C4-2B (cell line): Measurements from ENCODE around the gene VIPR1.
A peak's percentile ranks its signal among the peaks of the same experiment; 100 is the strongest.

Experiments used
- H3K27ac ChIP-seq: fragments of 450-650 bp; 2 replicates; pipeline ENCODE4 v1.5.1; 2017
- ZFX ChIP-seq: fragments of 450-650 bp; IDR thresholded peaks from 2 replicates; pipeline ENCODE4 v1.6.1; 2017
- TF ChIP-seq, protein P1 (sequence below): fragments of 450-650 bp; conservative IDR thresholded peaks from 2 replicates; pipeline ENCODE4 v1.5.1; 2017; ENCODE audit warnings: mild to moderate bottlenecking

The VIPR1 gene

DNA sequence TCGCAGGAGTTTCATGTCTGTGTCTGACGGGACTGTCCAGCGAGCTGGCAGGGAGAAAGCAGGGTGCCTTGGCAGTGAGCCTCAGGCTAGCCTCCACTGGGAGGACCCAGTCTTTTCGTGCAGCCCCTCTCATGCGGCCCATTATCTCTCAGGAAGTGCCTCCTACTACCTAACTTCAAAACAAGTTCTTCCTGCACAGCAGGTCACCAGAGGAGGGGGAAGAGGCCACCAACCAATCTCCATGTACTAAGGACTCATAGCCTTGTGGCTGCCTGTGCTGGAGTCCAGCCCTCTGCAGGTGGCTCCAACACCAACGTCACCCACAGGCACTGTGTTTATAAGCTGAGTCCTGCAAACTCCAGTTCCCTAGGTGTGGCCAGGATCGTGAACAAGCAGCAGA is 4.8 kb downstream of the VIPR1 start:
- peak overlapping the region; percentile 66 for H3K27ac ChIP-seq
- TF ChIP-seq ZFX: no peak
- TF ChIP-seq, protein P1, sequence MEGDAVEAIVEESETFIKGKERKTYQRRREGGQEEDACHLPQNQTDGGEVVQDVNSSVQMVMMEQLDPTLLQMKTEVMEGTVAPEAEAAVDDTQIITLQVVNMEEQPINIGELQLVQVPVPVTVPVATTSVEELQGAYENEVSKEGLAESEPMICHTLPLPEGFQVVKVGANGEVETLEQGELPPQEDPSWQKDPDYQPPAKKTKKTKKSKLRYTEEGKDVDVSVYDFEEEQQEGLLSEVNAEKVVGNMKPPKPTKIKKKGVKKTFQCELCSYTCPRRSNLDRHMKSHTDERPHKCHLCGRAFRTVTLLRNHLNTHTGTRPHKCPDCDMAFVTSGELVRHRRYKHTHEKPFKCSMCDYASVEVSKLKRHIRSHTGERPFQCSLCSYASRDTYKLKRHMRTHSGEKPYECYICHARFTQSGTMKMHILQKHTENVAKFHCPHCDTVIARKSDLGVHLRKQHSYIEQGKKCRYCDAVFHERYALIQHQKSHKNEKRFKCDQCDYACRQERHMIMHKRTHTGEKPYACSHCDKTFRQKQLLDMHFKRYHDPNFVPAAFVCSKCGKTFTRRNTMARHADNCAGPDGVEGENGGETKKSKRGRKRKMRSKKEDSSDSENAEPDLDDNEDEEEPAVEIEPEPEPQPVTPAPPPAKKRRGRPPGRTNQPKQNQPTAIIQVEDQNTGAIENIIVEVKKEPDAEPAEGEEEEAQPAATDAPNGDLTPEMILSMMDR: no peak

DNA sequence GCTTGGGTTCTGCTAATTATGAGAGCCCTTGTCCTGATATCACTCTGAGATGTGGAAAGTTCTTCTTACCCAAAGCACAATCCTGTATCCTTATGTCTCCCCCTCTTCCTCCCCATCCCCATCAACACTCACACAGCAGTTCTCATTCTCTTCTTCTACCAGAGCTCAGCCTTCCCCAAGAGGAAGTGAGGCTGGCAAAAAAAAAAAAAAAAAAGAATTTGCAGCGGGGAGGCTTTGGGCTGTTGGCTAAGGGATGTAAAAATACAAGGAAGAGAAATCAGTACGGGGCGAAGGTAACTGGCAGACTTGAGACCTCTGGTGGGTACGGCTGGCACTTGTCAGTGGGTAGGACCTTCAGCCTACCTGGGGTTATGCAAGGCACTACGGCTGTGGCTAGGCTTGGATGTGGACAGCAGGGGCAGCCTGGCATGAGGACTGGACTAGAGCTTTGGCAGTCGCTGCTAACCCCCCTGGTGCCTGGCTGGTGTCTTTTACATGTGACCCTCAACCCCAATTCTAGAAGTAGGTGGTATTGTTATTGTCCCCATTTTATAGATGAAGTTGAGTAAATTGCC is 5.4 kb downstream of the VIPR1 start:
- TF ChIP-seq, protein P1: no peak
- TF ChIP-seq ZFX: no peak
- peak overlapping the region; percentile 66 for H3K27ac ChIP-seq

DNA sequence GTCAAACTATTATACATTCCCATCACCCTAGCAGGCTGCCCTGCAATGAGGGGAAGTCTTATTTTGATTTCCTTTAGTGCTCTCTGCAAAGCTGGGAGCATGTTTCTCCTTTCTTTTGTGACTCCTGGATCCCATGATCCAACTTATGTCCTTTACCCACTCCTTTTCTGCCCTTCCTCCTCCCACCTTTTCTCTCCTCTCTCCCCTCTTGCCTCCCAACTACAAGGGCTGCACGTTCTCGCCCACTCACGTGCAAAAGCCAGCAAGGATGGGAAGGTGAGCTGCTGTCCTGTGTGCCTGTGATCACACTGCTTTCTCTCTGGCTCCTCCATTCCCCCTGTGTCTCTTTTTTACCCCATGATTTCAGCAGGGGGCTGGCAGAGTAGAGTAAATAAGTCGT is 6.1 kb downstream of the VIPR1 start:
- TF ChIP-seq ZFX: no peak
- TF ChIP-seq, protein P1: no peak
- H3K27ac ChIP-seq: no peak overlapping the region

DNA sequence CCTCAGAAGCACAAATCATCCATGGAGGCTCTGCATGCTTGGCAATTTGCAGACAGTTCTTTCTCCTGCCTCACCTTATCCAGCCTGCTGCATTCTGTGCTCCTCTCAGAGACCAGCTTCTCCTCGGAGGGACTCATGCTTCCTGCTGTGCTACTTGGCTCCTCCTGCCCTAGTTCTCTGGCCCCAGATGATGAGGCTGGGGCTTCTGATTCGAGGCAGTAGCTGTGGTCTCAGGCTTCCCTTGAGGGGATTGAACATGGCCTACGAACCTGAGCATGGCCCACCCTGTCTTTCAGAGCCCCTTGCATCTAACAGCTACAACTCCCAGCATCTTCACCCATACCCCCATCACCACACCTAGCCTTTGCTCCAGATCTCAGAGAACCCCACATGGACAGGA is 6.7 kb downstream of the VIPR1 start:
- TF ChIP-seq ZFX: no peak
- TF ChIP-seq, protein P1: no peak
- H3K27ac ChIP-seq: no peak overlapping the region

DNA sequence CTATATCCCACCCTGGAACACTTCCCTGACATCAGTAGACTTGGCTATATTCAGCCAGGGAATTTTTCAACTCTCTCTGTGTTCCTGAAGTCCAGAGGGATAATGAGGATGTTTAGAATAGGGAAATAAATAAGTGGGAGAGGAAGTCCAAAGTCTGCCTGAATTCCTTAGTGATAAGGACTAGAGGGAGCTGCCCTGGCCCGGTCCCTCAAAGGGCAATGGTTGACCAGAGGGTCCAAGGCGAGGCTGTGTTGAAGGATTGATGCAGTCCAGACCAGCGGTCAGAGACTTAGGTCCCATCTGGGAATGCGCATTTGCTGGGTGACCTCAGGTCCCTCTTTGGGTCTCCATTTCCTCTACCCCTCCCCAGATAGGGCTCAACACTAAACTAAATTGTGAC is 7.9 kb downstream of the VIPR1 start:
- no peak overlapping the region for H3K27ac ChIP-seq
- TF ChIP-seq, protein P1: no peak
- no peak for TF ChIP-seq ZFX

DNA sequence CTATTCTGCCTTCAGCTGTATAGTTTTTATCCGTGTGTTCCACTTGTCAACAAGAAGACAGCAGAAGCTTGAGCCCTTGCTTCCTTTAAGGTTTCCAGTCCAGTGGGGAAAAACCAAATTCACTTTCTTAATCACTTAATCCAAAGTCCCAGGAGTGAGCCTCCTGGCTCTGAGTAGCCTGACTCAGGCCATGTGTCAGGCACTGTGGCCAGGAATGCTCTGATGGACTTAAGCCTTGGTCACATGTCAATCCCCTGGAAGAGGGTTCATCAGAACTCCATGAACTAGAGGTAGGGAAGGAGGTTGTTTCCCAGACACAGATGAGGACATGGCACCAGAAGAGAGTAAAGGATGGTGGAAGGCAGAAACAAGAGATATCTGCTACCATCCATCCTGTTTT is 8.8 kb downstream of the VIPR1 start:
- TF ChIP-seq ZFX: no peak
- TF ChIP-seq, protein P1: no peak
- no peak overlapping the region for H3K27ac ChIP-seq

DNA sequence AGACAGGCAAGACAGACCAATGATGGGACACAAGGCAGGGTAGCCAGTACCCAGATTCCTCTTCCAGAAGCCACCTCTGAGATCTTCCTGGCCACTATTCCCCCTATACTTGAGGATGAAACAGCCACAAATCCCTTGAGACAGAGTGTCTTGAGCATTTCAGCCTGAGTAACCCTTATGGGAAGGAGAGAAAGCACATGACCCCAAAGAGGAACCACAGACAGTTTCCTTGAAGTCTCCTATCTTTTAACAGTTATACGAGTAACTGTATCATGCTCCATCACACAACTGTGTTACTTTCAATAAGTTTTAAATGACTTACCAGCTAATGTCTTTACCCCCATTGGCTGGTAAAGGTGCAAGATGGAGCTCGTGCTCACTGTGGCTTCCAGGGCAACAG is 9.3 kb downstream of the VIPR1 start:
- TF ChIP-seq, protein P1: no peak
- no peak for TF ChIP-seq ZFX
- H3K27ac ChIP-seq: no peak overlapping the region
